MG63 (cell line): Measurements from ENCODE around the gene MICAL3. TPM values are rescaled to one million over a fixed set of nuclear protein-coding genes. Genes with fewer than 3 reads are reported as not detected.
"Not testable (repeated sequence)": the region's sequence is repeated elsewhere in the genome, so short reads cannot be mapped to it uniquely, and the experiment has no call there.

Experiments
- DNase-seq: peaks from one replicate; pipeline ENCODE4 v3.0.0-alpha.2; 2020
- H3K27me3 ChIP-seq: fragments of 250-450 bp; sonication (Bioruptor Pico); 2 replicates; pipeline ENCODE4 v1.5.1; 2020; ENCODE audit warnings: mild to moderate bottlenecking, moderate library complexity
- H3K36me3 ChIP-seq: fragments of 250-450 bp; sonication (Bioruptor Pico); 2 replicates; pipeline ENCODE4 v1.5.1; 2020; ENCODE audit warnings: mild to moderate bottlenecking, moderate library complexity
- H3K4me3 ChIP-seq: fragments of 250-450 bp; sonication (Bioruptor Pico); 2 replicates; pipeline ENCODE4 v1.5.1; 2020; ENCODE audit warnings: mild to moderate bottlenecking, moderate library complexity
- H3K9me3 ChIP-seq: fragments of 250-450 bp; sonication (Bioruptor Pico); 2 replicates; pipeline ENCODE4 v1.5.1; 2020; ENCODE audit warnings: mild to moderate bottlenecking, moderate library complexity
- total RNA-seq: library from RNA; depleted of rRNA; stranded (reverse); fragments of >200 nt; shearing (Covaris generic); gene quantifications from 2 replicates; pipeline ENCODE4 v1.2.3, GENCODE V29; 2014; ENCODE audit warnings: low replicate concordance

MICAL3 gene
- total RNA-seq, 1 experiment from 2014 or later: 13.4 TPM

- H3K9me3 ChIP-seq: no peaks in the 10 kb centered on the region
- DNase-seq: no peak
- no peaks in the 10 kb centered on the region for H3K27me3 ChIP-seq
- no peaks in the 10 kb centered on the region for H3K36me3 ChIP-seq
- H3K4me3 ChIP-seq: no peak overlapping the region
Measured at GRCh38 chr22:18062421-18062820, 38.1 kb upstream of the MICAL3 start.

- no peak overlapping the region for H3K4me3 ChIP-seq
- peak; percentile 49 for DNase-seq
- H3K27me3 ChIP-seq: no peaks in the 10 kb centered on the region
- no peaks in the 10 kb centered on the region for H3K36me3 ChIP-seq
- no peaks in the 10 kb centered on the region for H3K9me3 ChIP-seq
Measured at GRCh38 chr22:18060646-18061620, 36.6 kb upstream of the MICAL3 start.

- Histone ChIP-seq H3K27me3 (no peaks in the 10 kb centered on the region), H3K4me3 (no peak overlapping the region), H3K36me3 (no peaks in the 10 kb centered on the region), H3K9me3 (no peaks in the 10 kb centered on the region)
- DNase-seq: no peak
Measured at GRCh38 chr22:18059991-18060390, 35.6 kb upstream of the MICAL3 start.

GRCh38 chr22:18059473-18059872, 35.1 kb upstream of the MICAL3 start:
- Histone ChIP-seq H3K36me3 (no peaks in the 10 kb centered on the region), H3K9me3 (no peaks in the 10 kb centered on the region), H3K4me3 (no peak overlapping the region), H3K27me3 (no peaks in the 10 kb centered on the region)
- DNase-seq: no peak

GRCh38 chr22:18059094-18059417, 34.7 kb upstream of the MICAL3 start:
- Histone ChIP-seq H3K9me3 (no peaks in the 10 kb centered on the region), H3K27me3 (no peaks in the 10 kb centered on the region), H3K36me3 (no peaks in the 10 kb centered on the region), H3K4me3 (no peak overlapping the region)
- DNase-seq: no peak

- no peaks in the 10 kb centered on the region for H3K9me3 ChIP-seq
- H3K36me3 ChIP-seq: no peaks in the 10 kb centered on the region
- H3K27me3 ChIP-seq: no peaks in the 10 kb centered on the region
- no peak overlapping the region for H3K4me3 ChIP-seq
- DNase-seq: no peak
Measured at GRCh38 chr22:18058371-18059093, 34.2 kb upstream of the MICAL3 start.

GRCh38 chr22:18057568-18058209, 33.3 kb upstream of the MICAL3 start:
- no peak overlapping the region for H3K4me3 ChIP-seq
- H3K27me3 ChIP-seq: no peaks in the 10 kb centered on the region
- H3K36me3 ChIP-seq: no peaks in the 10 kb centered on the region
- peak; percentile 86 for DNase-seq
- H3K9me3 ChIP-seq: no peaks in the 10 kb centered on the region

GRCh38 chr22:18056807-18057474, 32.6 kb upstream of the MICAL3 start:
- Histone ChIP-seq H3K4me3 (no peak overlapping the region), H3K27me3 (no peaks in the 10 kb centered on the region), H3K9me3 (no peaks in the 10 kb centered on the region), H3K36me3 (no peaks in the 10 kb centered on the region)
- no peak for DNase-seq

GRCh38 chr22:18056161-18056666, 31.9 kb upstream of the MICAL3 start:
- Histone ChIP-seq H3K4me3 (no peak overlapping the region), H3K9me3 (no peaks in the 10 kb centered on the region), H3K36me3 (no peaks in the 10 kb centered on the region), H3K27me3 (no peaks in the 10 kb centered on the region)
- DNase-seq: peak; percentile 83

GRCh38 chr22:18055619-18056160, 31.3 kb upstream of the MICAL3 start:
- Histone ChIP-seq H3K4me3 (no peak overlapping the region), H3K9me3 (no peaks in the 10 kb centered on the region), H3K27me3 (no peaks in the 10 kb centered on the region), H3K36me3 (no peaks in the 10 kb centered on the region)
- no peak for DNase-seq

- not testable (repeated sequence) for H3K36me3 ChIP-seq, H3K9me3 ChIP-seq, DNase-seq, H3K4me3 ChIP-seq, H3K27me3 ChIP-seq
Measured at GRCh38 chr22:18053216-18053946, 29.0 kb upstream of the MICAL3 start.

- H3K27me3 ChIP-seq, H3K9me3 ChIP-seq, H3K4me3 ChIP-seq, H3K36me3 ChIP-seq, DNase-seq: not testable (repeated sequence)
Measured at GRCh38 chr22:18051113-18051512, 26.8 kb upstream of the MICAL3 start.

GRCh38 chr22:18050065-18050464, 25.7 kb upstream of the MICAL3 start:
- Histone ChIP-seq H3K27me3 (no peaks in the 10 kb centered on the region), H3K9me3 (no peaks in the 10 kb centered on the region), H3K36me3 (no peaks in the 10 kb centered on the region), H3K4me3 (no peak overlapping the region)
- no peak for DNase-seq

- no peaks in the 10 kb centered on the region for H3K27me3 ChIP-seq
- DNase-seq: no peak
Measured at GRCh38 chr22:18048441-18048898, 24.1 kb upstream of the MICAL3 start.

GRCh38 chr22:18048041-18048440, 23.7 kb upstream of the MICAL3 start:
- Histone ChIP-seq H3K9me3 (no peaks in the 10 kb centered on the region), H3K36me3 (no peaks in the 10 kb centered on the region), H3K4me3 (no peak overlapping the region), H3K27me3 (no peaks in the 10 kb centered on the region)
- DNase-seq: no peak

More at GRCh38 chr22:18048441-18048898, 24.1 kb upstream of the MICAL3 start:
- Histone ChIP-seq H3K4me3 (no peak overlapping the region), H3K36me3 (no peaks in the 10 kb centered on the region), H3K9me3 (no peaks in the 10 kb centered on the region)

- Histone ChIP-seq H3K27me3 (no peaks in the 10 kb centered on the region), H3K4me3 (no peak overlapping the region), H3K36me3 (no peaks in the 10 kb centered on the region), H3K9me3 (no peaks in the 10 kb centered on the region)
- DNase-seq: no peak
Measured at GRCh38 chr22:18045794-18046193, 21.4 kb upstream of the MICAL3 start.
